ENCODE measurements around the gene SAMD7.

GRCh38 chr3:169939320-169939719, 27.9 kb downstream of the SAMD7 start:
- TF ChIP-seq CTCF (IDR thresholded peaks at IDR 0.05; ENCODE audit: insufficient read depth, low read length) (no peak), REST (IDR thresholded peaks at IDR 0.05; ENCODE audit: insufficient replicate concordance, low read depth) (no peak), POLR2AphosphoS5 (IDR thresholded peaks at IDR 0.05; ENCODE audit: low read depth) (no peak), GABPA (IDR thresholded peaks at IDR 0.05; ENCODE audit: low read depth) (no peak)
